ENCODE measurements around the gene XK.
"Not testable (repeated sequence)": the region's sequence is repeated elsewhere in the genome, so short reads cannot be mapped to it uniquely, and the experiment has no call there.

Gene XK

GRCh38 chrX:37759351-37759750 lies 73.8 kb downstream of the XK start:
- DNase-seq, result no peak

DNA sequence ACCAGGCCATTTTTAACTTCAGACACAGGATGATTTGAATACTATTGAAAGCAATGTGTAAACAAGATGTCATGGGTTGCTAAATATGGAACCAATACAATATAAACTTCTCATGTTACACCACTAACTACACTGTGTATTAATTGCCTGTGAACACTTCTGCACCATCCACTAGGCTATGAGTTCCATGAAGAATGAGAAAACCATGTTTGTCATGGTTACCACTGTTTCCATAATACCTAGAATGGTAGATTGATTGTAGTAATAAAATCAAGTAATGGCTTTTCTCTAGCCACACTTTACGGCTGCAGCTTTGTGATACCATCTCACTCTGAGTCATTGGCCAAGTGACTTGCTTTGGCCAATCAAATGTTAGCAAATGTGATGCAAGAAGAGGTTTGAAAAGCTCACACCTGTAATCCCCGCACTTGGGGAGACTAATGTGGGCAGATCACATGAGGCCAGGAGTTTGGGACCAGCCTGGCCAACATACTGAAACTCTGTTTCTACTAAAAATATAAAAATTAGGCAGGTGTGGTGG lies 74.4 kb downstream of the XK start:
- no peak for DNase-seq

DNA sequence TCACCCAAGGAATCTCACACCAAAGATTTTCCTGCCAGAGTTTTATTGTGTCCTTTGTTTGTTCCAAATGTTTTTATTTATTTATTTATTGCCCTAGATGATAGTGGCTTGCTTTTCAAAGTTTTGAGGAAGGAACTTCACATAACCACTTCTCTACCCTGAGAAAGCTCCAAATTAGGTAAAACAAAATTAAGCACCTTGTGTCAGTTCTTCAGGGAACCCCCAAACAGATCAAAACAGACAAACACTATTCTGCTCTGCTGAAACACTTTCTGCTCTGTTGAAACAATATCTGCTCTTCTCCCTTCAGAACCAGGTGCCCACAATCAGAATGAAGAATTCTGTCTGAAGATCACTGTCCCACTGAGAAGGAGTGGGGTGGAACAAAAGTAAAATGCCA lies 77.8 kb downstream of the XK start:
- DNase-seq, result no peak

DNA sequence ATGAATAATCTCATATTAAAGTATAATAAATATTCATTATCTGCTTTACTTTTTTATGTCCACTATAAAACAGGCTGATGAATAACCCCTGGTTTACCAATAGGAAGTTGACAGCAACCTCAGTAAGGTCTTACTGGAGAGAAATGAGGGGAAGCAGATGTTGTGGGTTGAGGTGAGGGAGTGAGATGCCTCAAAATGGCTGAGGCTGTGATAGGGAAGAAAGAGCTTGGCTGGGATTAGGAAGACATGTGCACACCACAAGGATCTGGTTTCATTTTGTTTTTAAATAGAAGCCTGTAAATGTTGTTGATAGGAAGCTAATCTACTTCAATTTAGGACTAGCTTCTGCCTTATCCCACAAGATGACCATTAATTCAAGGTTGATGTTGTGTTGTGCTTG lies 79.9 kb downstream of the XK start:
- DNase-seq, result no peak

DNA sequence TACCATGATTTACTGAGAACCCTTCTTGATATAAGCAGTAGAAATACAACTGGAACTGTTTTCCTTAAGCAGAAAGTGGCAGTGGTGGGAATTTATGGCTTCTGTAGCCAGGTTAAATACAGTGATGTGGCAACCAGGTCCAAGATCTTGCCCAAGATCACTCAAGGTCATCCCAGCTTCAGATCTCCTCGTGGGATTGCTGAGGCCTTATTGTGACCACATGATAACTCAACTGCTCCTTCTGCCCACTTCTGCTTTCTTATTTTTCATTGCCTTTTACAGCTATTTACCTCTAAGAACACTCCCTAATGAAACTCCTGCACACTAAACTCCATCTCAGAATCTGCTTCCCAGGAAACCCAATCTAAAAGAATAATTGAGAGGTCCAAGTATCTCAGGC lies 81.8 kb downstream of the XK start:
- DNase-seq, result no peak

DNA sequence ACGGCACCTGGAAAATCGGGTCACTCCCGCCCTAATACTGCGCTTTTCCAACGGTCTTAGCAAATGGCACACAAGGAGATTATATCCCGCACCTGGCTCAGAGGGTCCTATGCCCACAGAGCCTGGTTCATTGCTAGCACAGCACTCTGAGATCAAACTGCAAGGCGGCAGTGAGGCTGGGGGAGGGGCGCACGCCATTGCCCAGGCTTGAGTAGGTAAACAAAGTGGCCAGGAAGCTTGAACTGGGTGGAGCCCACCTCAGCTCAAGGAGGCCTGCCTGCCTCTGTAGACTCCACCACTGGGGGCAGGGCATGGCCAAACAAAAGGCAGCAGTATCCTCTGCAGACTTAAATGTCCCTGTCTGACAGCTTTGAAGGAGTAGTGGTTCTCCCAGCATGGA lies 83.3 kb downstream of the XK start:
- not testable (repeated sequence) for DNase-seq

DNA sequence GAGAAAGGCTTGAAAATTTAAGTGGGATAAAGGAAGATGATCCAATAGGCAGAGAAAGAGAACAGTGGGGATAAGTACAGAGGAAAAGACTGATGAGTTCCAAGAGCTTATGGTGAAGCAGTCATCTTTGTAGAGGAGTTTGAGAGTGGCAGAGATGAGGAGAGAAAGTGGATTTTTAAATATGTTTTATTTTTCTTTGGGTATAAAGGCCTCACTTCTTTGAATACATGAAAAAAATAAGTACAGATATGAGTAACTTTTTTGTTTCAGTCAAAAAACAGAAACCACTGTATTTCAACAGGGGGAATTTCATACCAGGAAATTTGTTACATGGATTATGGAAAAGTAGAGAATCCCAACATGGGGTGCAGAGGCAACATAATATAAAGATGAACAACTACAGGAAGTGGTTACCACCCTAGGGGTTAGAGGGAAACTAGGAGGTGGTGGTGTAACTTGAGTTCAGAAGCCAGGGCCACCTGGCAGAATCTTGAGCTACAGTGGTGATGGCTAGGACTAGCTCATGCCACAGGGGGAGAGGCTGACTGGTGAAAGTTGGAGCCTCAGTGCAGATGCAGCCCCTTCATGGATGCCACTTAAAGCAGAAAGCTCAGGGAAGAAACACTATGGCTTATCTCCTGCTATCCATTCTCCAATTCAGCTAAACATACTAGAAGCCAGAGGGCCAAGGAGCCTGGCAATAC lies 90.8 kb downstream of the XK start:
- DNase-seq, result no peak

- DNase-seq, result no peak
Observed at GRCh38 chrX:37776987-37777325, 91.4 kb downstream of the XK start.

DNA sequence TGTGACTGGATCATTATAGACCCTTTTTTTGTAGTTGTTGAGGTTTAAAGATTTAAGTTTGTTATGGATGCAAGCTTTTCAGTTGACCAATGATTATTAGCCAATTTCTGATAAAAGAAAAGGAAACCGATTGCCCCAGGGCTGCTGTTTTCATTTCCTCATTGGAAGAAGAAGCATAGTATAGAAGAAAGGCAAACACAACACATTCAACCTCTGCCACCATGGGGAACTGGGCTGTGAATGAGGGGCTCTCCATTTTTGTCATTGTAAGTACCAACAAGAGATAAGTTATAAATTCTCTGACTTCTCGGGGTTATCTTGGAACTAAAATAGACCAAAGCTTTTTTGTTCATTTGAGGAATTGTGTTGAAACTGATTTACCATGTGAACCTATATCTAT lies 94.3 kb downstream of the XK start, which contains the start of gene CYBB:
CYBB (plus strand) TSS at position 203 of the 400 bp plus-strand sequence; CDS start at position 222, 19 bp downstream.
- no peak for DNase-seq

GRCh38 chrX:37781081-37781480 lies 95.5 kb downstream of the XK start:
- DNase-seq, result no peak

Measured in SHP77 (cell line).